CD4-positive, alpha-beta T cell (primary cell): ENCODE results near the gene DLX6. TPM values are rescaled to one million over a fixed set of nuclear protein-coding genes. Genes with fewer than 3 reads are reported as not detected.

Experiments
- ATAC-seq: fragments of 200-7000 bp; cut with Tn5 transposase; one replicate; pipeline ENCODE4 v1.10.0; 2022; ENCODE audit warnings: mild to moderate bottlenecking; ENCODE audit not compliant: poor library complexity
- CTCF ChIA-PET: fragments of 350-600 bp; sonication (Branson Sonifier 250); formaldehyde crosslinking; loops from one replicate; lab custom pipeline; 2021; ENCODE audit warnings: antibody characterized with exemption, inconsistent platforms; lab: Charles Lee
- POLR2A ChIA-PET: fragments of 350-600 bp; sonication (Branson Sonifier 250); formaldehyde crosslinking; loops from one replicate; lab custom pipeline; 2021; ENCODE audit warnings: antibody characterized with exemption, inconsistent platforms; lab: Charles Lee
- DNase-seq, 14 experiments: peaks; one replicate each; pipeline ENCODE4 v3.0.0-alpha.2; 2013 to 2020; ENCODE audit warnings: mixed read lengths in 2 of 14
- H3K27ac ChIP-seq, 2 donors: one replicate each; pipeline versions ENCODE4 v1.5.1 to v1.7.0; 2013; ENCODE audit warnings: low read length in 2 of 2, low read depth in 1 of 2, mild to moderate bottlenecking in 1 of 2
- H3K27me3 ChIP-seq, 2 experiments: 1 replicate in 1 of 2; 2 replicates in 1 of 2; pipeline versions ENCODE4 v1.6.1 to v1.7.0; 2013; ENCODE audit warnings: low read length in 2 of 2, control low read depth in 1 of 2, mild to moderate bottlenecking in 1 of 2, moderate library complexity in 1 of 2; ENCODE audit not compliant: insufficient read depth in 2 of 2, control insufficient read depth in 1 of 2
- H3K36me3 ChIP-seq: one replicate; pipeline ENCODE4 v1.6.1; 2013; ENCODE audit warnings: low read length, control low read depth; ENCODE audit not compliant: insufficient read depth
- H3K4me1 ChIP-seq: one replicate; pipeline ENCODE4 v1.6.1; 2013; ENCODE audit warnings: low read length, control low read depth; ENCODE audit not compliant: insufficient read depth
- H3K4me3 ChIP-seq: one replicate; pipeline ENCODE4 v1.5.1; 2013; ENCODE audit warnings: mild to moderate bottlenecking, low read length, moderate library complexity
- H3K9me3 ChIP-seq, 2 experiments: 1 replicate in 1 of 2; 2 replicates in 1 of 2; pipeline versions ENCODE4 v1.6.1 to v1.7.0; 2013; ENCODE audit warnings: low read length in 2 of 2, mild to moderate bottlenecking in 2 of 2, control low read depth in 1 of 2, moderate library complexity in 1 of 2; ENCODE audit not compliant: control insufficient read depth in 1 of 2, insufficient read depth in 1 of 2
- H3K27ac Mint-ChIP-seq: one replicate; pipeline ENCODE4 v1.8.0; 2020; ENCODE audit warnings: mixed read lengths
- H3K27me3 Mint-ChIP-seq: one replicate; pipeline ENCODE4 v1.8.0; 2021; ENCODE audit warnings: mixed read lengths
- H3K36me3 Mint-ChIP-seq: one replicate; pipeline ENCODE4 v1.8.0; 2021; ENCODE audit warnings: low read depth, mixed read lengths
- H3K4me1 Mint-ChIP-seq: one replicate; pipeline ENCODE4 v1.8.0; 2021; ENCODE audit warnings: low read depth, mixed read lengths
- H3K4me3 Mint-ChIP-seq: one replicate; pipeline ENCODE4 v1.8.0; 2020; ENCODE audit warnings: mild to moderate bottlenecking, mixed read lengths
- H3K9me3 Mint-ChIP-seq: one replicate; pipeline ENCODE4 v1.8.0; 2020; ENCODE audit warnings: mixed read lengths
- CTCF ChIP-seq: fragments of 200-600 bp; IDR thresholded peaks from one replicate; pipeline ENCODE4 v1.8.0; 2022; ENCODE audit warnings: antibody characterized with exemption, mild to moderate bottlenecking
- intact Hi-C, 2 experiments: fragments of 100-400 bp; cut with DNase I in 1 of 2; cut with micrococcal nuclease in 1 of 2; formaldehyde crosslinking; loops; one replicate each; pipeline versions ENCODE4 v1.15.1 to v1.9.0; 2023 to 2025; cut with DNase I, micrococcal nuclease
- total RNA-seq, 174 experiments: library from RNA in 2 of 174; stranded (reverse) in 2 of 174; gene quantifications; one replicate each; pipeline ENCODE4 v1.2.3 and lab custom pipeline; 2021 to 2026

The DLX6 gene
- total RNA-seq, 2 experiments from 2014 or later, result not detected

- DNase-seq, result no peak
- H3K4me1 ChIP-seq, result peaks cover 27% of the 10 kb centered on the region
- peaks cover 82 to 98% of the 10 kb centered on the region in 2 experiments for H3K27me3 ChIP-seq
- no peaks in the 10 kb centered on the region for H3K36me3 Mint-ChIP-seq
- peaks cover 95% of the 10 kb centered on the region for H3K27me3 Mint-ChIP-seq
- no peak overlapping the region for H3K4me3 Mint-ChIP-seq
- TF ChIP-seq CTCF, result no peak
- H3K27ac Mint-ChIP-seq, result no peak overlapping the region
- POLR2A ChIA-PET, result no interaction called here
- H3K9me3 Mint-ChIP-seq, result peaks cover 2% of the 10 kb centered on the region
- H3K36me3 ChIP-seq, result no peaks in the 10 kb centered on the region
- H3K4me1 Mint-ChIP-seq, result peaks cover 29% of the 10 kb centered on the region
- no peak for ATAC-seq
- peaks cover 0 to 47% of the 10 kb centered on the region in 2 experiments for H3K9me3 ChIP-seq
- H3K4me3 ChIP-seq, result no peak overlapping the region
- CTCF ChIA-PET, result no interaction called here
- intact Hi-C loops, result no loop called here
- no peak overlapping the region for H3K27ac ChIP-seq
Observed at GRCh38 chr7:97018126-97018601, 12.8 kb downstream of the DLX6 start.

GRCh38 chr7:97018791-97019531, 13.6 kb downstream of the DLX6 start:
- H3K27me3 ChIP-seq, result peaks cover 84 to 98% of the 10 kb centered on the region in 2 experiments
- Mint-ChIP-seq H3K4me3 (no peak overlapping the region), H3K9me3 (peaks cover 2% of the 10 kb centered on the region), H3K4me1 (peaks cover 35% of the 10 kb centered on the region), H3K27ac (no peak overlapping the region), H3K36me3 (no peaks in the 10 kb centered on the region), H3K27me3 (peaks cover 95% of the 10 kb centered on the region)
- ChIA-PET POLR2A (no interaction called here), CTCF (interaction anchor here (0.6 kb wide), 1 partner anchor 1725 kb away, joined by 3 read pairs; no protein-coding TSS in a partner anchor)
- no peak for DNase-seq
- no peaks in the 10 kb centered on the region for H3K36me3 ChIP-seq
- H3K4me3 ChIP-seq, result no peak overlapping the region
- peaks cover 31% of the 10 kb centered on the region for H3K4me1 ChIP-seq
- no peak for TF ChIP-seq CTCF
- no peak for ATAC-seq
- peaks cover 0 to 52% of the 10 kb centered on the region in 2 experiments for H3K9me3 ChIP-seq
- H3K27ac ChIP-seq, result no peak overlapping the region
- intact Hi-C loops, result no loop called here

- Histone ChIP-seq H3K27ac (no peak overlapping the region), H3K9me3 (peaks cover 0 to 60% of the 10 kb centered on the region in 2 experiments), H3K4me3 (no peak overlapping the region), H3K36me3 (no peaks in the 10 kb centered on the region), H3K4me1 (peaks cover 39% of the 10 kb centered on the region), H3K27me3 (peaks cover 84 to 98% of the 10 kb centered on the region in 2 experiments)
- ATAC-seq (no peak), DNase-seq (no peak)
- Mint-ChIP-seq H3K4me1 (peaks cover 43% of the 10 kb centered on the region), H3K36me3 (no peaks in the 10 kb centered on the region), H3K27ac (no peak overlapping the region), H3K4me3 (no peak overlapping the region), H3K27me3 (peaks cover 95% of the 10 kb centered on the region), H3K9me3 (peaks cover 2% of the 10 kb centered on the region)
- ChIA-PET POLR2A (no interaction called here), CTCF (interaction anchor here (0.6 kb wide), 1 partner anchor 1725 kb away, joined by 3 read pairs; no protein-coding TSS in a partner anchor)
- intact Hi-C loops, result loop anchor here in 1 of 2 experiments (10.0 kb wide), 2 partner anchors 605 to 835 kb away; no protein-coding TSS in a partner anchor
- no peak for TF ChIP-seq CTCF
Observed at GRCh38 chr7:97019710-97020225, 14.4 kb downstream of the DLX6 start.
